Lung (tissue), 12 donors: ENCODE data around the gene DNAJC30. TPM values are rescaled to one million over a fixed set of nuclear protein-coding genes. Genes with fewer than 3 reads are reported as not detected.
"Not testable (repeated sequence)": the region's sequence is repeated elsewhere in the genome, so short reads cannot be mapped to it uniquely, and the experiment has no call there.

Source experiments
- ATAC-seq: fragments of 200-7000 bp; cut with Tn5 transposase; one replicate; pipeline ENCODE4 v1.9.1; 2020; ENCODE audit warnings: moderate number of reproducible peaks; ENCODE audit not compliant: insufficient read depth, low FRiP score
- DNase-seq, 3 donors: peaks; one replicate each; pipeline ENCODE4 v3.0.0-alpha.2; 2013 to 2017
- H3K27ac ChIP-seq, 2 donors: one replicate each; pipeline ENCODE4 v1.5.1; 2013; ENCODE audit warnings: mild to moderate bottlenecking in 2 of 2, moderate library complexity in 2 of 2, control low read depth in 1 of 2, inconsistent platforms in 1 of 2, low read depth in 1 of 2, low read length in 1 of 2
- H3K27me3 ChIP-seq, 3 donors: one replicate each; pipeline ENCODE4 v1.5.1; 2013; ENCODE audit warnings: low read length in 2 of 3; ENCODE audit not compliant: control insufficient read depth in 3 of 3, insufficient read depth in 3 of 3
- H3K36me3 ChIP-seq, 4 donors: one replicate each; pipeline ENCODE4 v1.5.1; 2013; ENCODE audit warnings: low read length in 4 of 4, mild to moderate bottlenecking in 1 of 4, moderate library complexity in 1 of 4; ENCODE audit not compliant: control insufficient read depth in 4 of 4, insufficient read depth in 4 of 4
- H3K4me1 ChIP-seq, 5 donors: one replicate each; pipeline ENCODE4 v1.5.1; 2013; ENCODE audit warnings: low read length in 5 of 5, mild to moderate bottlenecking in 2 of 5, moderate library complexity in 1 of 5; ENCODE audit not compliant: control insufficient read depth in 5 of 5, insufficient read depth in 5 of 5
- H3K4me3 ChIP-seq: one replicate; pipeline ENCODE4 v1.5.1; 2013; ENCODE audit warnings: mild to moderate bottlenecking, control low read depth, moderate library complexity
- H3K9ac ChIP-seq, 2 donors: one replicate each; pipeline ENCODE4 v1.5.1; 2013; ENCODE audit warnings: low read length in 2 of 2, control low read depth in 1 of 2; ENCODE audit not compliant: insufficient read depth in 1 of 2
- H3K9me3 ChIP-seq, 4 donors: one replicate each; pipeline ENCODE4 v1.5.1; 2013; ENCODE audit warnings: low read length in 3 of 4, mild to moderate bottlenecking in 1 of 4, moderate library complexity in 1 of 4; ENCODE audit not compliant: control insufficient read depth in 4 of 4, insufficient read depth in 3 of 4
- WGBS, 2 donors: extraction: QIAGEN DNeasy Blood & Tissue Kit; methylation state at CpG; one replicate each; pipeline ENCODE4 v1.1.7; 2013; 5-methylcytosine and 5-hydroxymethylcytosine counted together
- polyA plus RNA-seq, 2 donors: library from polyadenylated mRNA; stranded (reverse); fragments of 200-250 nt; gene quantifications; one replicate each; pipeline ENCODE4 v1.2.1, GENCODE V29; 2013
- total RNA-seq, 2 donors: library from RNA; depleted of rRNA in 1 of 2; stranded (reverse); fragments of >200 nt in 1 of 2; gene quantifications; one replicate each; pipeline ENCODE4 v1.2.1, GENCODE V29; 2014 to 2021
- TF ChIP-seq, protein P1 (sequence below): IDR thresholded peaks from 2 replicates; pipeline ENCODE4 v1.5.1; 2012; ENCODE audit warnings: mild to moderate bottlenecking; ENCODE audit errors: control extremely low read depth, extremely low read depth
- donor health status: control.
- donor health status: control.
- donor health status: Bipolar disorder and iron deficiency.
- donor health status: healthy.
- donor health status: DM: yes; HTN: yes; CAD: no.

Gene DNAJC30
- total and polyA plus RNA-seq, 4 donors: 5.3 to 14.4 (median 9.1) TPM

DNA sequence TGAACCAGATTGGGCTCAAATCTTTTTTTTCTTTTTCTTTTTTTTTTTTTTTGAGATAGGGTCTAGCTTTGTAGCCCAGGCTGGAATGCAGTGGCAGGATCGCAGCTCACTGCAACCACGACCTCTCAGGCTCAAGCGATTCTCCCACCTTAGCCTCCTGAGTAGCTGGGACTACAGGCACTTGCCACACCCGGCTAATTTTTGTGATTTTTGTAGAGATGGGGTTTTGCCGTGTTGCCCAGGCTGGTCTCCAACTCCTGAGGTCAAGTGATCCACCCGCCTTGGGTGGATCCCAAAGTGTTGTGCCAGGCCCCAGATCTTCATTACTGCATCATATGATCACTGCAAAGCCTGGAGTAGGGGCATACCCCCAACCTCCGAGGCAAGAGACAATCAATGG lies 2.8 kb downstream of the DNAJC30 start:
- Histone ChIP-seq H3K36me3 (peaks cover 0 to 11% (median 6%) of the 10 kb centered on the region in 4 donors), H3K4me1 (peaks cover 7 to 22% (median 17%) of the 10 kb centered on the region in 5 donors), H3K9ac (no peak overlapping the region), H3K9me3 (no peaks in the 10 kb centered on the region), H3K27ac (no peak overlapping the region), H3K4me3 (no peak overlapping the region), H3K27me3 (no peaks in the 10 kb centered on the region)
- 74 to 91% methylated on average over 7 of the region's 7 CpGs for WGBS, 2 donors
- TF ChIP-seq, protein P1, sequence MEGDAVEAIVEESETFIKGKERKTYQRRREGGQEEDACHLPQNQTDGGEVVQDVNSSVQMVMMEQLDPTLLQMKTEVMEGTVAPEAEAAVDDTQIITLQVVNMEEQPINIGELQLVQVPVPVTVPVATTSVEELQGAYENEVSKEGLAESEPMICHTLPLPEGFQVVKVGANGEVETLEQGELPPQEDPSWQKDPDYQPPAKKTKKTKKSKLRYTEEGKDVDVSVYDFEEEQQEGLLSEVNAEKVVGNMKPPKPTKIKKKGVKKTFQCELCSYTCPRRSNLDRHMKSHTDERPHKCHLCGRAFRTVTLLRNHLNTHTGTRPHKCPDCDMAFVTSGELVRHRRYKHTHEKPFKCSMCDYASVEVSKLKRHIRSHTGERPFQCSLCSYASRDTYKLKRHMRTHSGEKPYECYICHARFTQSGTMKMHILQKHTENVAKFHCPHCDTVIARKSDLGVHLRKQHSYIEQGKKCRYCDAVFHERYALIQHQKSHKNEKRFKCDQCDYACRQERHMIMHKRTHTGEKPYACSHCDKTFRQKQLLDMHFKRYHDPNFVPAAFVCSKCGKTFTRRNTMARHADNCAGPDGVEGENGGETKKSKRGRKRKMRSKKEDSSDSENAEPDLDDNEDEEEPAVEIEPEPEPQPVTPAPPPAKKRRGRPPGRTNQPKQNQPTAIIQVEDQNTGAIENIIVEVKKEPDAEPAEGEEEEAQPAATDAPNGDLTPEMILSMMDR: no peak
- ATAC-seq: no peak
- DNase-seq: no peak

DNA sequence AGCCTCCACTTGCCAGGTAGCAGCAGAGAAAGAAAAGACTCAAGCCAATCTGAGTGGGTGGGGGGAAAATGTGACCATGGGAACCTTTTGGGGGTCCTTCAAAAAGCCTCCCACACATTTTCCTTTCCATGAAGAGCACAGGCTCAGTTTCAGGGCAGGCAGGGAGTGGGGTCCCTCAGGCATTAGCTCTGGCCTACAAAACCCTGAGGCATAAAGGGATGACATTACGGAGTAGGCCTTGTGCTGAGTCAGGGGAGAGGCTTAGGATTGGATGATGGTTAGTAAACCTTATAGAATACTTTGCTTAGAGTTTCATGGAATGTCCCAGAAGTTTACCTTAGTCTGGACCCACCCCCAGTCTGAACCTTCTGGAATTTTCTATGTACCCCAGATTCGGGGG lies 3.5 kb downstream of the DNAJC30 start:
- DNase-seq (no peak), ATAC-seq (no peak)
- WGBS, 2 donors: 85 to 98% methylated on average over 2 of the region's 2 CpGs
- H3K4me3 ChIP-seq: no peak overlapping the region
- no peaks in the 10 kb centered on the region for H3K9me3 ChIP-seq
- TF ChIP-seq, protein P1: no peak
- peaks cover 0 to 11% (median 6%) of the 10 kb centered on the region in 4 donors for H3K36me3 ChIP-seq
- peak overlapping the region in 1 of 2 donors; percentile 26 for H3K27ac ChIP-seq
- peaks cover 7 to 22% (median 17%) of the 10 kb centered on the region in 5 donors for H3K4me1 ChIP-seq
- no peaks in the 10 kb centered on the region for H3K27me3 ChIP-seq
- no peak overlapping the region for H3K9ac ChIP-seq

DNA sequence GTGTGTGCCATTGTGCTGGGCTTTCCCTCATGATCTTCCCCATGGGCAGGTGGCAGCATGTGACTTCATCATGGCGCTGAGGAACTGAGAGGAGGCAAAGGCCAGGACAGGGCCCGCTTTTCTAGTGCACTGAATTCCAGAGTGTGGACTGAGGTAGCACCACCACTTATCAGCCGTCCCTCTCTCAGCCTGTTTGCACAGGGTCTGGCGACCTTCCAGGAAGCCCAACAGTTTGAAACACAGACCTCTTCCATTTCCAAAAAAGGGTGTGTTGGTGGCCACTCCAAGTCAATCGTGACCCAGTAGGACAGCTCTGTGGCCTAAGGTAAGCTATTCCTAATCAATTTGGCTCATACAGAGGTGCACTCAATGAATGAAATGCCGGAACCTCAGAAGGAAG lies 4.4 kb downstream of the DNAJC30 start:
- WGBS, 2 donors: 70 to 86% methylated on average over 6 of the region's 6 CpGs
- no peak overlapping the region for H3K9ac ChIP-seq
- DNase-seq: no peak
- H3K4me3 ChIP-seq: no peak overlapping the region
- TF ChIP-seq, protein P1: no peak
- peaks cover 7 to 20% (median 16%) of the 10 kb centered on the region in 5 donors for H3K4me1 ChIP-seq
- no peak for ATAC-seq
- H3K27ac ChIP-seq: no peak overlapping the region
- no peaks in the 10 kb centered on the region for H3K27me3 ChIP-seq
- H3K9me3 ChIP-seq: no peaks in the 10 kb centered on the region
- peaks cover 0 to 11% (median 6%) of the 10 kb centered on the region in 4 donors for H3K36me3 ChIP-seq

DNA sequence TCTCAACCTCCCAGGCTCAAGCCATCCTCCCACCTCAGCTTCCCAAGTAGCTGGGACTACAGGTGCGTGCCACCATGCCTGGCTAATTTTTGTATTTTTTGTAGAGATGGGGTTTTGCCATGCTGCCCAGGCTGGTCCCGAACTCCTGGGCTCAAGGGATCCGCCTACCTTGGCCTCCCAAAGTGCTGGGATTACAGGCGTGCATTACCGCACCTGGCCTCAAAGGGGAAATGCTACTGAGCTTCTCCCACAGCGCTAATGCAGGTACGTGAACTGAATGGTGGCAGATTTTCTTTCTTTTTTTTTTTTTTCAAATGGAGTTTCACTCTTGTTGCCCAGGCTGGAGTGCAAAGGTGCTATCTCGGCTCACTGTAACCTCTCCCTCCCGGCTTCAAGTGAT lies 7.2 kb downstream of the DNAJC30 start:
- ATAC-seq, H3K9me3 ChIP-seq, H3K4me1 ChIP-seq, DNase-seq, H3K27ac ChIP-seq, H3K27me3 ChIP-seq, H3K9ac ChIP-seq, H3K4me3 ChIP-seq: not testable (repeated sequence)
- WGBS, 2 donors: 86 to 88% methylated on average over 9 of the region's 9 CpGs
- H3K36me3 ChIP-seq: peaks cover 0 to 15% (median 9%) of the 10 kb centered on the region in 4 donors
